ENCODE data around the gene TMEM125.

DNA sequence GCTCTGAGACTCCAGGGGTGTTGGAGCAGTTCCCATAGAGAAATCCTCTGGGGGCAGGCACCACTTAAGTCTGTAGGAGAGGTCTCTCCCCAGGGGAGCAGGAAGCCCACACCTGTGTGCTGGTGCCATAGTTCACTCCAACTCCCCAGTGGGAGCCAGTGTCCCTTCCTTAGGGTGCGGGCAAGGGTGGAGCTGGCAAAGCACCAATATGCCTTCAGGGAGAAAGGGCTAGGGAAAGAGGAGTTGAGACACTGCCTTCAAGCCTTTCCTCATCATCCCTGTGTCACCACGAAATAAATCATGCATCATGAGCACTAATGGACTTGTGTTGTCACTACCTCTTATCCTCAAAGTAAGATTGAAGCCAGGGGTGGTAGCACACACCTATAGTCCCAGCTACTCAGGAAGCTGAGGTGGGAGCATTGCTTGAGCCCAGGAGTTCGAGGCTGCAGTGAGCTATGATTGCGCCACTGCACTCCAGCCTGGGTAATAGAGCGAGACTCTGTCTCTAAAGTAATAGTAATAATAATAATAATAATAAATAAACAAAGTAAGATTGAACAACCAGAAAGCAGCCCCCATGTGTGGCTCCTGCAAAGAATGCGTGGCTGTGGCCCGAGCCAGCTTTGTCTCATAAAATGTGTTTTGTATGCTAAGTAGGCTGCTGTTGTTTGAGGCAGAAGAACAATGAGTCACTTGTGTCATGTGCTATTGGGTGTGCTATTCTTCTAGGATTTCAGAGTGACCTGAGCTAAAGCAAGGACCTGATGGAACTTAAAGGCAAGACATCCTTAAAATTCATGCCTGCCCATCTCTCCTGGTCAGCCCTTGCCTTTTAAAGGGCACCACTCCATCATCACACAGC is 24.3 kb downstream of the TMEM125 start:
- TF ChIP-seq, protein P1, sequence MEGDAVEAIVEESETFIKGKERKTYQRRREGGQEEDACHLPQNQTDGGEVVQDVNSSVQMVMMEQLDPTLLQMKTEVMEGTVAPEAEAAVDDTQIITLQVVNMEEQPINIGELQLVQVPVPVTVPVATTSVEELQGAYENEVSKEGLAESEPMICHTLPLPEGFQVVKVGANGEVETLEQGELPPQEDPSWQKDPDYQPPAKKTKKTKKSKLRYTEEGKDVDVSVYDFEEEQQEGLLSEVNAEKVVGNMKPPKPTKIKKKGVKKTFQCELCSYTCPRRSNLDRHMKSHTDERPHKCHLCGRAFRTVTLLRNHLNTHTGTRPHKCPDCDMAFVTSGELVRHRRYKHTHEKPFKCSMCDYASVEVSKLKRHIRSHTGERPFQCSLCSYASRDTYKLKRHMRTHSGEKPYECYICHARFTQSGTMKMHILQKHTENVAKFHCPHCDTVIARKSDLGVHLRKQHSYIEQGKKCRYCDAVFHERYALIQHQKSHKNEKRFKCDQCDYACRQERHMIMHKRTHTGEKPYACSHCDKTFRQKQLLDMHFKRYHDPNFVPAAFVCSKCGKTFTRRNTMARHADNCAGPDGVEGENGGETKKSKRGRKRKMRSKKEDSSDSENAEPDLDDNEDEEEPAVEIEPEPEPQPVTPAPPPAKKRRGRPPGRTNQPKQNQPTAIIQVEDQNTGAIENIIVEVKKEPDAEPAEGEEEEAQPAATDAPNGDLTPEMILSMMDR (IDR thresholded peaks at IDR 0.05; ENCODE audit: insufficient read depth, low read depth, low read length): no peak
- no peak for TF ChIP-seq EZH2 (IDR thresholded peaks at IDR 0.05; ENCODE audit: insufficient read depth, low read length)
